GF-D8 (cell line): ENCODE measurements around the gene LIN54.
A peak's percentile ranks its signal among the peaks of the same experiment; 100 is the strongest.

ENCODE experiments used
- DNase-seq: peaks from one replicate; lab custom pipeline; 2025; lab: John Stamatoyannopoulos, UW

LIN54 gene

DNA sequence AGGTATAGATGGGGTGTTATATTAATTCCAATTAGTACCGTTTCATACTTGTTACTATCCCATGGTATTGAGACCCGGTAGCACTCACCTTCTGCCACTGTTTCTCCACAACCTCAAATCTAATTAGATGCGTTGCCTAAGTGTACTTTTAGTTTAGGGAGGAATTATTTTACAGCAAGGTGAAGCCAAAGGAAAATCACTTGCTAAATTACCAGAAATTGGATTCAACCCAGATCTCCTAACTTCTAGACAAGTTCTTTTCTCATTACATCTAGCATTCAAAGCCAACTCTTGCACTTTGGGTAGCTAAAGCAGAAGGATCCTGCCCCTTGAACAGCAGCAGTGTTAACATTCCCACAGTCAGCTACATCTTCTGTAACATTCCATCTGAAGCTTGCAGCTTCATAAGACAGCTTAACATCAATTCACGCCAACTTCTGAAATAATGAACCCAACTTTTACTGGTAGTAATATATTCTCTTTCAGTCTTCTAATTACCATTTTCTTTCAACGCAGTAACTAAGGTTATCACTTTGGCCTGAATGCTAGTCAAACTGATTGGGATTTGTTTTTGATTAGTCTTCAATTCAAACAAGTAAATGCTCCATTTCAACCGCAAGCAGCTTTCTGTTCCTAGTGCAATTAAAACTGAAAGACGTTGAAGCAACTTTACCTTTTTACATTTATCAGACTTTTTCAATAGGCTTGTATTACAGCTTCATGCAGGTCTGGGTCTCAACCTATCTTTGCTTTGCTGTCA, 118.7 kb downstream of the LIN54 start:
- DNase-seq: peak; percentile 18

DNA sequence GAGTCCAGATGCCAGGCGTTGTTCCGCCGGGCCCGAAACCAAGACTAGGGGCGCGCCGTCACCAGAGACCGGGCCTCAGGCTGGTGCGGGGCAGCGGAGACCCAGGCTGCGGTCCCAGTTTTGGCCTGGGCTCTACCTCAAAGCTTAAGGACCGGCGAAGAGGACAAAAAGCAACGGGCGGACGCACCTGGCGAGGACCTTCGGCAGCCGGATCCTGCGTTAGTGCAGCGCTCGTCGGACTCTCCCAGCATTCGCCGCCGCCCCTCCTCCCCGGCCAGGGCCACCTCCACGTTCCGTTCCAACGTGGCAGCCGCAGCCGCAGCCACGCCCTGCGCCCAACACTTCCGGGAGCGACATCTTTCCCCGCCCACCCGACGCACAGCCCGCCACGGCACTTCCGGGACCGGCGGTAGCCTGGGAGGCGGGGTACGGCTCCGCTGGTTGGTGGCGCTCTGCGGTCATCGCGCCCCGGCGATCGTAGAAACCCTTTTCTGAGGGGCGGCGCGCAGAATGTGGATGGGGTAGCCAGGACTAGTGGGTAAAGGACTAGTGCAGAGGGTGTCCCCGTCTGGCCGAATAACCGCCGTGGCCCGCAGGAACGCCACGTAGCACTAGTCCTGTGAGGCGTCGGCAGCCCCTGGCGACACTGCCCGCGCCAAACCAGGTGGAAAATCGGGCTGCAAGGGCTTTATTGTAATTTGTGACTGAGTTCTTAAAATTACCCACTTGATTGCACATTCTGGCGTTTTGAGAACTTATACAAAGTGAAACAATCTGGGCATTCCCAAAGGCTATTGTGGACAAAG, 119.5 kb downstream of the LIN54 start, which contains the start of gene SEC31A:
TSS of gene SEC31A (minus strand) at position 253 of the 806 bp plus-strand sequence. CDS start 9,217 bp downstream, outside the sequence.
- peak; percentile 88 for DNase-seq

DNA sequence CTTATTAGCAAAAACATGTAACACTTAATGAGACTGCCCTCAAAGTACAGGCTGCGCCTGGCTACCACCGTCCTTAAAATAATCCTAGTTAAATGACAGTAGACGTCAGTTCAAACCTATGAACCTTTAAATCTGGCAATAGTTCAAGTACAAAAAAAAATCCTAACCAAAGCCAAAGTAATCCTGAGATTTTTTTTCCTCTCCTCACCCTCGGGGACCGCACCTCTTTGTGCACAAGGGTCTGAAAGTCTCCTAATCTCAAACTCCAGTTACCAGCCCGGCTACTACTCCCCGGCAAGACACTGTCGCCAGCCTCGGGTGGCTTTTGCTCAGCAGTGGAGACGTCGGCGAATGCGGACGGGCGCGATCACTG, 120.1 kb downstream of the LIN54 start:
- DNase-seq: no peak

DNA sequence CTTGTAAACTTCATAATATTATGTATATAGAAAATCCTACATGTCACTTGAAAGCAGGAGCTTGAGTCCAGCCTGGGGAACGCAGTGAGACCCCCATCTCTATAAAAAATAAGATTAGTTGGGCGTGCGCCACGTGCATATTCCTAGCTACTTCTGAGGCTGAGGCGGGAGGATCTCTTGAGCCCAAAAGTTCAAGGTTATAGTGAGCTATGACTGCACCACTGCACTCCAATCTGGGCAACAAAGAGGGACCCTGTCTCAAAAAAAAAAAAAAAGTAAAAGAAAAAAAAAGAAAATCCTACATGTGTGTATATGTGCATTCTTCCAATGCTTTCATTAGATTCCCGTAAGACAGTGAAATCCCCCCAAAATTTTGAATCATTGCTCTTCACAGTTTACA, 121.3 kb downstream of the LIN54 start:
- DNase-seq: no peak

DNA sequence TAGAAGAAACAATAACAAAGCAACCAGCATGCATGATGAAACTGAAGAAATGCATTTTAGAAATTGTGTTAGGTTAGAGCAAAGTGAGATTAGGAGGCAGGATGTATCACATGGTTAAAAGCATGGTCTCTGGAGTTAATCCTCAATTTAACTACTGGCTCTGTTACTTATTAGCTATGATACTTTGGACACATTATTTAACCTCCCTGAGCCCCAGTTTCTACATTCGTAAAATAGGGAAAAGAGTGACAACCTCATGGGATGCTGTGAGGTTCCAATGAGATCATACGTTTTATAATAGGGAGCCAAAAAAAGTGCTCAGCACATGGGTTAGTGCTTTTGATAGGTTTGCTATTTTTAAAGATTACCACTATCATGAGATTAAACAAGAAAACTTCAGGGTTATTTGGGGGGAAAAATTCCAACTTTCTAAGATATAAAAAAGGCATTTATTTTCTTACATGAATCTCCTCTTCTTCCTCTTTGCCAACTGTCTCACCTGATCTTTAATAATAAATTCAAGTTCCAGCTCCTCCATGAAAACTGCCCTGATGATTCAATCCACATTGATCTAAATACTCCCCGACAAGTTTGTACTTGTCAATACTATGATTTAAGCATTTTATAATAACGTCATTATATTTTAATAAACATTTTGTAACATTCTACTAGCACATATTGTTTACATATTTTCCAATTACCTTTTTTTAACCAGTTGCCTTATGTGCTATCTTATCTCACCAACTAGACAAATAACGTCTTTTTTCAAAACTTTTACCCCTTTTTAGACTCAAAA, 124.3 kb downstream of the LIN54 start:
- DNase-seq: no peak

DNA sequence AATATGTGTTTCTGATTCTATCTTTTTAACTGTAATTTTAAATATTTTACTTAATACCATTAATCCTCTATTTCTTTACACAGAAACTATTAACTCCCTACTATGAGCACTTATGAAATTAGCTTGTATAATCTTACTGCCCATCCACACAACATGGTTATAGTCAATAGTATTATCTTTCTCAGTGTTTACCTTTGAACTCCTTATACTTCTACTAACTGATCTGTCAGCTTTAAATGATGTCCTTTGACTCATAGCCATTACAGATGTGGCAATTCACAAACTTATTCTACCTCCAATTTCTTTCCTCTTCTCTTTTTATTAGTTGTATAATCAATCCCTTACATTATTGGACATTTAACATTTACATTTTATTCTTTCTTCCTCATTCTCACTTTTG, 125.2 kb downstream of the LIN54 start:
- no peak for DNase-seq
